Panc1 (cell line): ENCODE data around the gene ATP6V1G1. TPM values are rescaled to one million over a fixed set of nuclear protein-coding genes. Genes with fewer than 3 reads are reported as not detected.

Experiments used
- ATAC-seq: fragments of 200-7000 bp; cut with Tn5 transposase; 2 replicates; pipeline ENCODE4 v1.9.1; 2020; ENCODE audit warnings: mild to moderate bottlenecking, moderate library complexity
- BruUV-seq: library from RNA; stranded (reverse); fragments of 400-500 nt; replicated peaks from 2 replicates; lab custom pipeline; 2021; lab: Mats Ljungman, UMichigan
- CTCF ChIA-PET: fragments of 300-600 bp; sonication (Branson Sonifier 250); formaldehyde crosslinking; loops from one replicate; lab custom pipeline; 2022; ENCODE audit warnings: antibody characterized with exemption; lab: Charles Lee
- POLR2A ChIA-PET: fragments of 300-600 bp; sonication (Branson Sonifier 250); formaldehyde crosslinking; loops from one replicate; lab custom pipeline; 2022; ENCODE audit warnings: antibody characterized with exemption; lab: Charles Lee
- DNase-seq: peaks from one replicate; pipeline ENCODE4 v3.0.0-alpha.2; 2010; ENCODE audit warnings: low read depth, low spot score
- H3K27ac ChIP-seq: 2 replicates; pipeline ENCODE4 v1.5.1; 2011; ENCODE audit warnings: mild to moderate bottlenecking, low read length, inconsistent platforms
- H3K27me3 ChIP-seq: fragments of 200-500 bp; sonication (Bioruptor generic); 2 replicates; pipeline ENCODE4 v1.6.0; 2014; ENCODE audit warnings: low read length, inconsistent platforms; ENCODE audit not compliant: control insufficient read depth, insufficient read depth
- H3K36me3 ChIP-seq: fragments of 200-500 bp; sonication (Bioruptor generic); 2 replicates; pipeline ENCODE4 v1.5.1; 2014; ENCODE audit warnings: inconsistent platforms, mild to moderate bottlenecking, low read length, moderate library complexity; ENCODE audit not compliant: control insufficient read depth, insufficient read depth
- H3K4me1 ChIP-seq: 2 replicates; pipeline ENCODE4 v1.5.1; 2011; ENCODE audit warnings: inconsistent platforms, mild to moderate bottlenecking, low read length, moderate library complexity; ENCODE audit not compliant: control insufficient read depth, insufficient read depth
- H3K4me3 ChIP-seq, 2 experiments: 2 replicates each; pipeline ENCODE4 v1.5.1; 2011 to 2012; ENCODE audit warnings: low read depth in 2 of 2, low read length in 2 of 2, mild to moderate bottlenecking in 2 of 2, inconsistent platforms in 1 of 2, moderate library complexity in 1 of 2
- H3K9me3 ChIP-seq: fragments of 200-500 bp; sonication (Bioruptor generic); 2 replicates; pipeline ENCODE4 v1.5.1; 2014; ENCODE audit warnings: low read depth, mild to moderate bottlenecking, inconsistent platforms, low read length, moderate library complexity; ENCODE audit not compliant: control insufficient read depth, insufficient read depth
- POLR2AphosphoS5 ChIP-seq: IDR thresholded peaks from 2 replicates; pipeline ENCODE4 v1.6.1; 2012; ENCODE audit warnings: mild to moderate bottlenecking, low read depth, low read length, moderate library complexity
- SIN3A ChIP-seq: IDR thresholded peaks from 2 replicates; pipeline ENCODE4 v1.6.1; 2012; ENCODE audit warnings: low read depth, mild to moderate bottlenecking, low read length, moderate library complexity, borderline replicate concordance; ENCODE audit not compliant: insufficient read depth
- TCF7L2 ChIP-seq: IDR thresholded peaks from 2 replicates; pipeline ENCODE4 v1.6.1; 2011; ENCODE audit warnings: mild to moderate bottlenecking, low read depth, low read length, inconsistent platforms
- in situ Hi-C: cut with HindIII; loops from 2 replicates; pipeline ENCODE4 v1.10.0; 2016; ENCODE audit warnings: low sequenced_read_pairs, low pct_unique_long_range_greater_than_20kb
- intact Hi-C: fragments of 100-400 bp; cut with micrococcal nuclease; formaldehyde crosslinking; loops from one replicate; pipeline ENCODE4 v1.10.0; 2022; ENCODE audit not compliant: unreplicated experiment
- total RNA-seq: library from RNA; stranded (reverse); gene quantifications from one replicate; pipeline ENCODE4 v1.2.1, GENCODE V29; 2021; ENCODE audit not compliant: unreplicated experiment
- TF ChIP-seq, protein P1 (sequence below): fragments of 450-650 bp; IDR thresholded peaks from 2 replicates; pipeline ENCODE4 v1.5.1; 2017; ENCODE audit warnings: mild to moderate bottlenecking
- TF ChIP-seq, protein P2 (sequence below), 2 experiments: IDR thresholded peaks; 2 replicates each; pipeline ENCODE4 v1.6.1; 2011 to 2012; ENCODE audit warnings: low read depth in 2 of 2, control low read depth in 1 of 2, low read length in 1 of 2, mild to moderate bottlenecking in 1 of 2, moderate library complexity in 1 of 2; ENCODE audit not compliant: insufficient read depth in 1 of 2

The ATP6V1G1 gene
- total RNA-seq, 1 experiment from 2014 or later = 71.8 TPM

DNA sequence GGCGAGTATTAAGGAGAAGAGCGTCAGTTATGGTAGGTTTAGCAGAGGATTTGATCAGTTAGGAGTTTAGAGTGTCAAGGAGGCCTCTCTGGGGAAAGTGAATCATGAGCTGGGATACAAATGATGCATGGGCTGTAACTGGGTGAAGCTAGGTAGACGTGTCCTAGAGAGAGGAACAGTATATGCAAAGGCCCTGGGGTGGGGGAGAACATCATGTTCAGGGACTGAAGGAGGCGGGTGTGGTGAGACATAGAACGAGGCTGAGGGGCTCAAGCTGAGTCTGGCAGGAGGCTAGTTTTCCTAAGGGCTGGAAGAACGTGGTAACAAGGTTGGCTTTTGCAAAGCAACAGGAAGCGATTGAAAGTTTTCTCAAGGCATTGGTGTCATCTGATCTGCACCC is 34.0 kb downstream of the ATP6V1G1 start:
- no peaks in the 10 kb centered on the region for H3K9me3 ChIP-seq
- in situ Hi-C loops = no loop called here
- H3K27me3 ChIP-seq = no peaks in the 10 kb centered on the region
- H3K4me3 ChIP-seq = no peak overlapping the region
- CTCF ChIA-PET = no interaction called here
- H3K36me3 ChIP-seq = no peaks in the 10 kb centered on the region
- DNase-seq = no peak
- no peak overlapping the region for H3K27ac ChIP-seq
- peaks cover 2% of the 10 kb centered on the region; the same call in 1 of the 2 replicates for H3K4me1 ChIP-seq
- TF ChIP-seq, protein P1, sequence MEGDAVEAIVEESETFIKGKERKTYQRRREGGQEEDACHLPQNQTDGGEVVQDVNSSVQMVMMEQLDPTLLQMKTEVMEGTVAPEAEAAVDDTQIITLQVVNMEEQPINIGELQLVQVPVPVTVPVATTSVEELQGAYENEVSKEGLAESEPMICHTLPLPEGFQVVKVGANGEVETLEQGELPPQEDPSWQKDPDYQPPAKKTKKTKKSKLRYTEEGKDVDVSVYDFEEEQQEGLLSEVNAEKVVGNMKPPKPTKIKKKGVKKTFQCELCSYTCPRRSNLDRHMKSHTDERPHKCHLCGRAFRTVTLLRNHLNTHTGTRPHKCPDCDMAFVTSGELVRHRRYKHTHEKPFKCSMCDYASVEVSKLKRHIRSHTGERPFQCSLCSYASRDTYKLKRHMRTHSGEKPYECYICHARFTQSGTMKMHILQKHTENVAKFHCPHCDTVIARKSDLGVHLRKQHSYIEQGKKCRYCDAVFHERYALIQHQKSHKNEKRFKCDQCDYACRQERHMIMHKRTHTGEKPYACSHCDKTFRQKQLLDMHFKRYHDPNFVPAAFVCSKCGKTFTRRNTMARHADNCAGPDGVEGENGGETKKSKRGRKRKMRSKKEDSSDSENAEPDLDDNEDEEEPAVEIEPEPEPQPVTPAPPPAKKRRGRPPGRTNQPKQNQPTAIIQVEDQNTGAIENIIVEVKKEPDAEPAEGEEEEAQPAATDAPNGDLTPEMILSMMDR = no peak
- no peak for TF ChIP-seq TCF7L2
- POLR2A ChIA-PET = no interaction called here
- ATAC-seq = no peak
- intact Hi-C loops = no loop called here
- BruUV-seq = no TSS peak

DNA sequence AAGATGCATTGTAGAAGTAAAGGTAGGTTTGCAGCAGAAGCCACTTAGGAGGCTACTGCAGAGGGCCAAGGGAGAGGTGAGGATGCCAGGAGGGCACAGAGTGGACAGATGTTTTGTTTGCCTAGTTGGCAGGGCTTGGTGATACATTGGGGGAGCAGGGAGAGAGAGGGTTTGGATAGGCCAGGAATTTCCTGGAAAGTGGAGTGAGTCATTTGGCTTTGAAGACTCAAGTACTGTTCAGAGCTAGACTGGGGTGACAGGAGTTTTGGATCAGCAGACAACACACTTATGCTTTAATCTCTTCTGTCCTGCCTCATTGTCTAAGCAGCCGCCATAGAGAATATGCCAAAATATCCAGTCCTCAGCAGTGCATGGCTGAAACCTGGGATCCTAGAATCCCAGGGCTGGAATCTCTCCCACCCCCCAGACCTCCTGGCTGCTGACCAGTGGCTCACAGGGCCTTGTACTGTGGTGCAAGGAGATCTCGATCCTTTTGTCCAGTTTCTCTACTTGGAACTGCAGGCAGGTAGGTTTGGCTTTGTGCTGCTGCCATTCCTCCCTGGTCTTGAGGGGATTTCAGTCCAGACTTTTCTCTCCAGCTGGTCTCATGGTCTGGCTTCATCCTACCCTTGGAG is 34.5 kb downstream of the ATP6V1G1 start:
- Histone ChIP-seq H3K4me1 (no peaks in the 10 kb centered on the region), H3K9me3 (no peaks in the 10 kb centered on the region), H3K36me3 (no peaks in the 10 kb centered on the region), H3K27ac (no peak overlapping the region), H3K27me3 (no peaks in the 10 kb centered on the region), H3K4me3 (no peak overlapping the region)
- TSS peak; percentile 61 for BruUV-seq
- in situ Hi-C loops = no loop called here
- DNase-seq = no peak
- ATAC-seq = no peak
- POLR2A ChIA-PET = interaction anchor here (0.7 kb wide), 1 partner anchor 290 kb away, joined by 3 read pairs; no protein-coding TSS in a partner anchor
- CTCF ChIA-PET = no interaction called here
- intact Hi-C loops = no loop called here
- no peak for TF ChIP-seq TCF7L2
- TF ChIP-seq, protein P1 = no peak
- TF ChIP-seq SIN3A = no peak
- TF ChIP-seq, protein P2, sequence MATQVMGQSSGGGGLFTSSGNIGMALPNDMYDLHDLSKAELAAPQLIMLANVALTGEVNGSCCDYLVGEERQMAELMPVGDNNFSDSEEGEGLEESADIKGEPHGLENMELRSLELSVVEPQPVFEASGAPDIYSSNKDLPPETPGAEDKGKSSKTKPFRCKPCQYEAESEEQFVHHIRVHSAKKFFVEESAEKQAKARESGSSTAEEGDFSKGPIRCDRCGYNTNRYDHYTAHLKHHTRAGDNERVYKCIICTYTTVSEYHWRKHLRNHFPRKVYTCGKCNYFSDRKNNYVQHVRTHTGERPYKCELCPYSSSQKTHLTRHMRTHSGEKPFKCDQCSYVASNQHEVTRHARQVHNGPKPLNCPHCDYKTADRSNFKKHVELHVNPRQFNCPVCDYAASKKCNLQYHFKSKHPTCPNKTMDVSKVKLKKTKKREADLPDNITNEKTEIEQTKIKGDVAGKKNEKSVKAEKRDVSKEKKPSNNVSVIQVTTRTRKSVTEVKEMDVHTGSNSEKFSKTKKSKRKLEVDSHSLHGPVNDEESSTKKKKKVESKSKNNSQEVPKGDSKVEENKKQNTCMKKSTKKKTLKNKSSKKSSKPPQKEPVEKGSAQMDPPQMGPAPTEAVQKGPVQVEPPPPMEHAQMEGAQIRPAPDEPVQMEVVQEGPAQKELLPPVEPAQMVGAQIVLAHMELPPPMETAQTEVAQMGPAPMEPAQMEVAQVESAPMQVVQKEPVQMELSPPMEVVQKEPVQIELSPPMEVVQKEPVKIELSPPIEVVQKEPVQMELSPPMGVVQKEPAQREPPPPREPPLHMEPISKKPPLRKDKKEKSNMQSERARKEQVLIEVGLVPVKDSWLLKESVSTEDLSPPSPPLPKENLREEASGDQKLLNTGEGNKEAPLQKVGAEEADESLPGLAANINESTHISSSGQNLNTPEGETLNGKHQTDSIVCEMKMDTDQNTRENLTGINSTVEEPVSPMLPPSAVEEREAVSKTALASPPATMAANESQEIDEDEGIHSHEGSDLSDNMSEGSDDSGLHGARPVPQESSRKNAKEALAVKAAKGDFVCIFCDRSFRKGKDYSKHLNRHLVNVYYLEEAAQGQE (IDR thresholded peaks at IDR 0.05; ENCODE audit: insufficient read depth in 1 of 2, low read depth in 2 of 2, low read length in 1 of 2) = no peak
- TF ChIP-seq POLR2AphosphoS5 = no peak
